SK-N-SH treated with all-trans-retinoic acid at 6 μM for 48 hours (cell line): Measurements from ENCODE around the gene MMP25.
A peak's percentile ranks its signal among the peaks of the same experiment; 100 is the strongest.

Source experiments
- ATAC-seq: fragments of 200-7000 bp; cut with Tn5 transposase; 3 replicates; pipeline ENCODE4 v1.9.1; 2020; ENCODE audit warnings: mild to moderate bottlenecking, moderate library complexity
- ARNTL ChIP-seq: fragments of 450-650 bp; formaldehyde crosslinking; IDR thresholded peaks from 2 replicates; pipeline ENCODE4 v1.5.0; 2020; ENCODE audit warnings: low read depth, mild to moderate bottlenecking, moderate library complexity, borderline replicate concordance
- BACH2 ChIP-seq: fragments of 250-450 bp; sonication (Bioruptor Pico); IDR thresholded peaks from 2 replicates; pipeline ENCODE4 v1.9.0; 2021; ENCODE audit warnings: mild to moderate bottlenecking, borderline replicate concordance
- CSDC2 ChIP-seq: fragments of 250-450 bp; sonication (Bioruptor Pico); IDR thresholded peaks from 2 replicates; pipeline ENCODE4 v1.5.0; 2020; ENCODE audit warnings: mild to moderate bottlenecking, moderate library complexity
- ESRRG ChIP-seq: fragments of 250-450 bp; sonication (Bioruptor Pico); IDR thresholded peaks from 2 replicates; pipeline ENCODE4 v1.6.1; 2021; ENCODE audit warnings: mild to moderate bottlenecking
- GLIS3 ChIP-seq: fragments of 250-450 bp; sonication (Bioruptor Pico); IDR thresholded peaks from 2 replicates; pipeline ENCODE4 v1.5.0; 2020; ENCODE audit warnings: mild to moderate bottlenecking, moderate library complexity
- OSR1 ChIP-seq: fragments of 250-450 bp; sonication (Bioruptor Pico); IDR thresholded peaks from 2 replicates; pipeline ENCODE4 v1.8.0; 2022; ENCODE audit warnings: moderate library complexity, mild to moderate bottlenecking, inconsistent platforms
- PPARA ChIP-seq: fragments of 250-450 bp; sonication (Bioruptor Pico); IDR thresholded peaks from 2 replicates; pipeline ENCODE4 v1.5.0; 2020; ENCODE audit warnings: mild to moderate bottlenecking, borderline replicate concordance
- RARB ChIP-seq: fragments of 250-450 bp; sonication (Bioruptor Pico); IDR thresholded peaks from 2 replicates; pipeline ENCODE4 v1.8.0; 2021; ENCODE audit warnings: mild to moderate bottlenecking, moderate library complexity
- SNAI2 ChIP-seq: fragments of 250-450 bp; sonication (Bioruptor Pico); IDR thresholded peaks from 2 replicates; pipeline ENCODE4 v1.5.0; 2020; ENCODE audit warnings: mild to moderate bottlenecking, moderate library complexity
- TCF4 ChIP-seq: fragments of 250-450 bp; sonication (Bioruptor Pico); IDR thresholded peaks from 2 replicates; pipeline ENCODE4 v1.8.0; 2021; ENCODE audit warnings: mild to moderate bottlenecking, moderate library complexity, borderline replicate concordance
- TOX ChIP-seq: fragments of 250-450 bp; sonication (Bioruptor Pico); IDR thresholded peaks from 2 replicates; pipeline ENCODE4 v1.8.0; 2021; ENCODE audit warnings: mild to moderate bottlenecking, moderate library complexity, borderline replicate concordance
- ZFP3 ChIP-seq: fragments of 250-450 bp; sonication (Bioruptor Pico); IDR thresholded peaks from 2 replicates; pipeline ENCODE4 v1.5.0; 2020; ENCODE audit warnings: mild to moderate bottlenecking, moderate library complexity
- ZFP30 ChIP-seq: fragments of 450-650 bp; formaldehyde crosslinking; IDR thresholded peaks from 2 replicates; pipeline ENCODE4 v1.5.0; 2022; ENCODE audit warnings: mild to moderate bottlenecking, moderate library complexity
- ZNF8 ChIP-seq: fragments of 450-650 bp; formaldehyde crosslinking; IDR thresholded peaks from 2 replicates; pipeline ENCODE4 v1.5.0; 2020; ENCODE audit warnings: mild to moderate bottlenecking, moderate library complexity
- TF ChIP-seq, protein P1 (sequence below): fragments of 250-450 bp; sonication (Bioruptor Pico); IDR thresholded peaks from 2 replicates; pipeline ENCODE4 v1.5.1; 2021; ENCODE audit warnings: mild to moderate bottlenecking, moderate library complexity
- TF ChIP-seq, protein P2 (sequence below): fragments of 250-450 bp; sonication (Bioruptor Pico); IDR thresholded peaks from 2 replicates; pipeline ENCODE4 v1.5.1; 2020; ENCODE audit warnings: low read depth, mild to moderate bottlenecking, moderate library complexity
- TF ChIP-seq, protein P3 (sequence below): fragments of 250-450 bp; sonication (Bioruptor Pico); IDR thresholded peaks from 2 replicates; pipeline ENCODE4 v1.5.0; 2020; ENCODE audit warnings: mild to moderate bottlenecking, moderate library complexity
- TF ChIP-seq, protein P4 (sequence below): fragments of 250-450 bp; sonication (Bioruptor Pico); IDR thresholded peaks from 2 replicates; pipeline ENCODE4 v1.8.0; 2020; ENCODE audit warnings: mild to moderate bottlenecking, moderate library complexity, borderline replicate concordance

The MMP25 gene

DNA sequence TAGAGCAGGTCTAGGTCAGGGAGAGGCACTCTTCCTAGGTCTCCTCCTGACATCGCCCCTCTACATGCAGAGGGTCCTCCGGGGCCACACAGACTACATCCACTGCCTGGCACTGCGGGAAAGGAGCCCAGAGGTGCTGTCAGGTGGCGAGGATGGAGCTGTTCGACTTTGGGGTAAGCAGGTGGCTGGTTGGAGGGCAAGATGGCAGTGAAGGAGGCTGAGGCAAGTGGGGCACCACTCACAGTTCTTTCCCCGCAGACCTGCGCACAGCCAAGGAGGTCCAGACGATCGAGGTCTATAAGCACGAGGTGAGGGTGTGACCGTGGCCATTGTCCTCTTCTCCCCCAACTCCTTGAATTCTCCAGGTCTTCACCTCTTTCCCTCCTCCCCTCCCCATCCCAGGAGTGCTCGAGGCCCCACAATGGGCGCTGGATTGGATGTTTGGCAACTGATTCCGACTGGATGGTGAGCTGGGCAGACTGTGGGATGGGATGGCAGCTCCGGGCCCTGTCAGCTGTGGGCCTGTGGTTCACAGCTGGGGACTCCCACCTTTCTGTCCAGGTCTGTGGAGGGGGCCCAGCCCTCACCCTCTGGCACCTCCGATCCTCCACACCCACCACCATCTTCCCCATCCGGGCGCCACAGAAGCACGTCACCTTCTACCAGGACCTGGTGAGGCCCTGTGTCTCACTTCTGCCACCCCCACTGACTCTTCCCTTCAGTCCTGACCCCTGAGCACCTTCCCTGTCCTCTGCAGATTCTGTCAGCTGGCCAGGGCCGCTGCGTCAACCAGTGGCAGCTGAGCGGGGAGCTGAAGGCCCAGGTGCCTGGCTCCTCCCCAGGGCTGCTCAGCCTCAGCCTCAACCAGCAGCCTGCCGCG, 19.5 kb upstream of the MMP25 start (continued):
- TF ChIP-seq, protein P1, sequence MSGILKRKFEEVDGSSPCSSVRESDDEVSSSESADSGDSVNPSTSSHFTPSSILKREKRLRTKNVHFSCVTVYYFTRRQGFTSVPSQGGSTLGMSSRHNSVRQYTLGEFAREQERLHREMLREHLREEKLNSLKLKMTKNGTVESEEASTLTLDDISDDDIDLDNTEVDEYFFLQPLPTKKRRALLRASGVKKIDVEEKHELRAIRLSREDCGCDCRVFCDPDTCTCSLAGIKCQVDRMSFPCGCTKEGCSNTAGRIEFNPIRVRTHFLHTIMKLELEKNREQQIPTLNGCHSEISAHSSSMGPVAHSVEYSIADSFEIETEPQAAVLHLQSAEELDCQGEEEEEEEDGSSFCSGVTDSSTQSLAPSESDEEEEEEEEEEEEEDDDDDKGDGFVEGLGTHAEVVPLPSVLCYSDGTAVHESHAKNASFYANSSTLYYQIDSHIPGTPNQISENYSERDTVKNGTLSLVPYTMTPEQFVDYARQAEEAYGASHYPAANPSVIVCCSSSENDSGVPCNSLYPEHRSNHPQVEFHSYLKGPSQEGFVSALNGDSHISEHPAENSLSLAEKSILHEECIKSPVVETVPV, result no peak
- no peak for TF ChIP-seq PPARA (CRISPR knock-in tag)

DNA sequence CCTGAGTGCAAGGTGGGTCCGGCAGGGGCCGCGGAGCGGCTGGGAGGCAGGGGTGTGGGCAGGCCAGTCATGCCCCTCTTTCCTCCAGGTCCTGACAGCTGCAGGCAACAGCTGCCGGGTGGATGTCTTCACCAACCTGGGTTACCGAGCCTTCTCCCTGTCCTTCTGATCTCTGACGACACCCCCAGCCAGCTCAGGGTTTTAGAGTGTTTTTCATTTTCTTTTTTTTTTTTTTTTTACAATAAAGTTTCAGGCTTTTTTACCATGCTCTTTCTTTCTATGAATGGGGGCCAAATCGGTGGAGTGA, 18.9 kb upstream of the MMP25 start:
- ATAC-seq, result no peak

DNA sequence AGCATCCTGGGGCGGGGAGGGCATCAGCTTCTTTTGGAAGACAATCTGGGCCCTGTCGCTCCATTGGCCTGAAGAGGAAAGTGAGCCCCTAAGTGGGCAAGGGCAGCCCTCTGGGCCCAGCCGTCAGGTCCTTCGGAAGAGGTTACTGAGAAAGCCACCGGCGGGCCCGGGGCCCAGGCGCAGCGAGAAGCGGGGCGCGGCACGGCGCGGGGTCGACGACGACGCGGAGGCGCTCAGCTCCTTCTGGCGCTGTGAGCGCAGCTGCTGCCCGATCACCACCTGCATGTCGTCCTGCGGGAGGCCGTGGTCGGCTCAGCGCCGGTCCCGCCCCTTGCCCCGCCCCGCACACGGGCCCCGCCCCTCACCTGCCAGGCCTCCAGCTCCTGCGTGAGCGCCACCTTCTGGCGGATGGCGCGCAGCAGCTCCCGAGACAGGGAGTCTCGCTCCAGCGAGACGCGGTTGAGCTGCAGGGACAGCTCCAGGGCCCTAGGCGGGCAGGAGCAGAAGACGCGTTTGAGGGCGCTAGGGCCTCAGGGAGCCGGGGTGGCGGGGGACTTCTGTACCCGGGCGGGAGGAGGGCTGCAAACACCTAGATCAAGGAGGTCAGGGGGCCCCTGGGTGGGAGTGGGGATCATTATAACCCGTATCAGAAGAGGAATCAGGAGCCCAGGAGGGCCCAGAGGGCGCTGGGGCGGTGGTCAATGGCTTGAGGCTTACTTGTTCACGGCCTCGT, 18.2 kb upstream of the MMP25 start:
- TF ChIP-seq GLIS3 (CRISPR knock-in tag), result no peak
- no peak for TF ChIP-seq CSDC2 (CRISPR knock-in tag)
- no peak for TF ChIP-seq BACH2 (CRISPR knock-in tag)
- TF ChIP-seq ZFP30 (CRISPR knock-in tag), result no peak
- TF ChIP-seq, protein P2, sequence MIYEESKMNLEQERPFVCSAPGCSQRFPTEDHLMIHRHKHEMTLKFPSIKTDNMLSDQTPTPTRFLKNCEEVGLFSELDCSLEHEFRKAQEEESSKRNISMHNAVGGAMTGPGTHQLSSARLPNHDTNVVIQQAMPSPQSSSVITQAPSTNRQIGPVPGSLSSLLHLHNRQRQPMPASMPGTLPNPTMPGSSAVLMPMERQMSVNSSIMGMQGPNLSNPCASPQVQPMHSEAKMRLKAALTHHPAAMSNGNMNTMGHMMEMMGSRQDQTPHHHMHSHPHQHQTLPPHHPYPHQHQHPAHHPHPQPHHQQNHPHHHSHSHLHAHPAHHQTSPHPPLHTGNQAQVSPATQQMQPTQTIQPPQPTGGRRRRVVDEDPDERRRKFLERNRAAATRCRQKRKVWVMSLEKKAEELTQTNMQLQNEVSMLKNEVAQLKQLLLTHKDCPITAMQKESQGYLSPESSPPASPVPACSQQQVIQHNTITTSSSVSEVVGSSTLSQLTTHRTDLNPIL (CRISPR knock-in tag), result no peak
- TF ChIP-seq ZFP3, result no peak
- TF ChIP-seq ZNF8 (CRISPR knock-in tag), result no peak
- TF ChIP-seq OSR1 (CRISPR knock-in tag), result no peak
- ATAC-seq, result peak; percentile 8

More for the DNA sequence above, 18.9 kb upstream of the MMP25 start:
- TF ChIP-seq TOX (CRISPR knock-in tag) (no peak), SNAI2 (no peak), TCF4 (CRISPR knock-in tag) (no peak), ESRRG (CRISPR knock-in tag) (no peak), ARNTL (CRISPR knock-in tag) (no peak), BACH2 (CRISPR knock-in tag) (no peak)
- TF ChIP-seq, protein P2 (CRISPR knock-in tag), result no peak
- TF ChIP-seq, protein P1, result no peak
- TF ChIP-seq, protein P3, sequence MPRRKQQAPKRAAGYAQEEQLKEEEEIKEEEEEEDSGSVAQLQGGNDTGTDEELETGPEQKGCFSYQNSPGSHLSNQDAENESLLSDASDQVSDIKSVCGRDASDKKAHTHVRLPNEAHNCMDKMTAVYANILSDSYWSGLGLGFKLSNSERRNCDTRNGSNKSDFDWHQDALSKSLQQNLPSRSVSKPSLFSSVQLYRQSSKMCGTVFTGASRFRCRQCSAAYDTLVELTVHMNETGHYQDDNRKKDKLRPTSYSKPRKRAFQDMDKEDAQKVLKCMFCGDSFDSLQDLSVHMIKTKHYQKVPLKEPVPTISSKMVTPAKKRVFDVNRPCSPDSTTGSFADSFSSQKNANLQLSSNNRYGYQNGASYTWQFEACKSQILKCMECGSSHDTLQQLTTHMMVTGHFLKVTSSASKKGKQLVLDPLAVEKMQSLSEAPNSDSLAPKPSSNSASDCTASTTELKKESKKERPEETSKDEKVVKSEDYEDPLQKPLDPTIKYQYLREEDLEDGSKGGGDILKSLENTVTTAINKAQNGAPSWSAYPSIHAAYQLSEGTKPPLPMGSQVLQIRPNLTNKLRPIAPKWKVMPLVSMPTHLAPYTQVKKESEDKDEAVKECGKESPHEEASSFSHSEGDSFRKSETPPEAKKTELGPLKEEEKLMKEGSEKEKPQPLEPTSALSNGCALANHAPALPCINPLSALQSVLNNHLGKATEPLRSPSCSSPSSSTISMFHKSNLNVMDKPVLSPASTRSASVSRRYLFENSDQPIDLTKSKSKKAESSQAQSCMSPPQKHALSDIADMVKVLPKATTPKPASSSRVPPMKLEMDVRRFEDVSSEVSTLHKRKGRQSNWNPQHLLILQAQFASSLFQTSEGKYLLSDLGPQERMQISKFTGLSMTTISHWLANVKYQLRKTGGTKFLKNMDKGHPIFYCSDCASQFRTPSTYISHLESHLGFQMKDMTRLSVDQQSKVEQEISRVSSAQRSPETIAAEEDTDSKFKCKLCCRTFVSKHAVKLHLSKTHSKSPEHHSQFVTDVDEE (CRISPR knock-in tag), result no peak

DNA sequence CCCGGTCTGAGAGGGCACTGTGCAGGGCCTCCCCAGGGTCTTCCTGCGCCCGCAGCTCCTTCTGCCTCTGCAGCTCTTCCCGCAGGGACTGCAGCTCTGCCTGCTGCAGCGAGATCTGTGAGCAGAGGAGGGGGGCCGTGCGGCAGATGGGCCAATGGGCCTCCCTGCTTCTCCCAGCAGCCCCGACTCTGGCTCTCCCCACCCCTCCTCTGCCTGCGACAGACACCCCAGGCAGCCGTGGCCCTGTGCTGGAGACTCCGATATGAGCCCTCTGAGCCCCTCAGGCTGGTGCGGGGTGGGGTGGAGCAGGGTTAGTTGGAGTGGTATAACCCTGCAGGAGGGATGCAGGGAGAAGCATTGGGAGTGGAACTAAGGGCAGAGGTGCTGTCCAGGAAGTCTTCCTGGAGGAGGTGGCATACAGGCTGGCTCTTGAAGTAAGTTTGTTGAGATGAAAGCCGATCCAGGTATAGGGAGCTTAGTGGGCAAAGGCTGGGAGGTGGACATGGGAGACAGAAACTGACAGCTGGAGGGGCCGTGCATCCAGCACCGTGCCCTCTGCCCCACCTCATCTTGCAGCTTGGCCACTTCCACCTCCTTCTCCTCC, 17.5 kb upstream of the MMP25 start:
- ATAC-seq, result no peak
- TF ChIP-seq RARB (CRISPR knock-in tag) (no peak), SNAI2 (no peak), ARNTL (CRISPR knock-in tag) (no peak), TCF4 (CRISPR knock-in tag) (no peak)
- TF ChIP-seq, protein P2 (CRISPR knock-in tag), result no peak
- TF ChIP-seq, protein P4, sequence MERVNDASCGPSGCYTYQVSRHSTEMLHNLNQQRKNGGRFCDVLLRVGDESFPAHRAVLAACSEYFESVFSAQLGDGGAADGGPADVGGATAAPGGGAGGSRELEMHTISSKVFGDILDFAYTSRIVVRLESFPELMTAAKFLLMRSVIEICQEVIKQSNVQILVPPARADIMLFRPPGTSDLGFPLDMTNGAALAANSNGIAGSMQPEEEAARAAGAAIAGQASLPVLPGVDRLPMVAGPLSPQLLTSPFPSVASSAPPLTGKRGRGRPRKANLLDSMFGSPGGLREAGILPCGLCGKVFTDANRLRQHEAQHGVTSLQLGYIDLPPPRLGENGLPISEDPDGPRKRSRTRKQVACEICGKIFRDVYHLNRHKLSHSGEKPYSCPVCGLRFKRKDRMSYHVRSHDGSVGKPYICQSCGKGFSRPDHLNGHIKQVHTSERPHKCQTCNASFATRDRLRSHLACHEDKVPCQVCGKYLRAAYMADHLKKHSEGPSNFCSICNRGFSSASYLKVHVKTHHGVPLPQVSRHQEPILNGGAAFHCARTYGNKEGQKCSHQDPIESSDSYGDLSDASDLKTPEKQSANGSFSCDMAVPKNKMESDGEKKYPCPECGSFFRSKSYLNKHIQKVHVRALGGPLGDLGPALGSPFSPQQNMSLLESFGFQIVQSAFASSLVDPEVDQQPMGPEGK (CRISPR knock-in tag), result no peak
- TF ChIP-seq, all 23 proteins: peak for 0
